Pancreas (tissue), 10 donors: Measurements from ENCODE around the gene PLAC8. TPM values are rescaled to one million over a fixed set of nuclear protein-coding genes. Genes with fewer than 3 reads are reported as not detected.
"Not testable (repeated sequence)": the region's sequence is repeated elsewhere in the genome, so short reads cannot be mapped to it uniquely, and the experiment has no call there.

ENCODE experiments used
- ATAC-seq, 4 donors: fragments of 200-7000 bp; cut with Tn5 transposase; one replicate each; pipeline versions ENCODE4 v1.8.0 to v1.9.1; 2020; ENCODE audit warnings: mild to moderate bottlenecking in 4 of 4, moderate library complexity in 4 of 4
- DNase-seq, 6 donors: peaks; one replicate each; pipeline ENCODE4 v3.0.0-alpha.2; 2020
- FAIRE-seq: peaks from 2 replicates; lab custom pipeline; 2012; peaks lifted over from hg19 to GRCh38; lab: Jason Lieb, UNC
- H3K27ac ChIP-seq, 4 donors: fragments of 200-600 bp; sonication (generic); 1 replicate in 3 of 4; 2 replicates in 1 of 4; pipeline versions ENCODE4 v1.5.0 to v1.8.0; 2020
- H3K27me3 ChIP-seq, 4 donors: fragments of 200-600 bp; one replicate each; pipeline ENCODE4 v1.8.0; 2021
- H3K36me3 ChIP-seq, 3 donors: fragments of 200-600 bp; sonication (generic) in 1 of 3; one replicate each; pipeline versions ENCODE4 v1.5.0 to v1.8.0; 2020 to 2021
- H3K4me1 ChIP-seq, 3 donors: fragments of 200-600 bp; one replicate each; pipeline ENCODE4 v1.8.0; 2021
- H3K4me3 ChIP-seq, 4 donors: fragments of 200-600 bp; sonication (generic) in 2 of 4; one replicate each; pipeline versions ENCODE4 v1.5.0 to v1.8.0; 2020 to 2021
- H3K9me3 ChIP-seq, 4 donors: fragments of 200-600 bp; one replicate each; pipeline ENCODE4 v1.8.0; 2021
- CTCF ChIP-seq, 4 donors: fragments of 200-600 bp; sonication (generic) in 3 of 4; IDR thresholded peaks; one replicate each; pipeline versions ENCODE4 v1.5.0 to v1.8.0; 2021; ENCODE audit warnings: antibody characterized with exemption in 4 of 4
- WGBS, 2 donors: extraction: QIAGEN DNeasy Blood & Tissue Kit; methylation state at CpG; one replicate each; pipeline ENCODE4 v1.1.7; 2013; 5-methylcytosine and 5-hydroxymethylcytosine counted together
- intact Hi-C, 3 donors: fragments of 100-400 bp; cut with DNase I; formaldehyde crosslinking; loops; one replicate each; pipeline versions ENCODE4 v1.11.1 to v1.14.2; 2022
- polyA plus RNA-seq, 2 donors: library from polyadenylated mRNA; stranded (reverse); fragments of 200-250 nt; gene quantifications; one replicate each; pipeline ENCODE4 v1.2.3, GENCODE V29; 2013
- total RNA-seq, 6 donors: library from RNA; stranded (reverse); fragmentation: NEBNext Ultra II Directional in 4 of 6; extraction: Animal tissue kit (Norgen Biotek cat#: 25700) in 4 of 6; gene quantifications; one replicate each; pipeline versions ENCODE4 v1.2.1 to v1.2.4, GENCODE V29; 2021 to 2023
- donor health status: healthy with polysubstance abuse.
- donor health status: DM: no; HTN: no; CAD: no; lungs with moderate emphysema.
- donor health status: DM: no; HTN: no; CAD: no.
- donor health status: control.
- donor health status: control.
- donor health status: Bipolar disorder and iron deficiency.
- donor health status: DM: yes; HTN: yes; CAD: no.
- donor health status: DM: no; HTN: no; CAD: no.
- donor health status: DM: no; HTN: no; CAD: no.
- donor health status: DM: yes; HTN: yes; CAD: no.

The PLAC8 gene
- total and polyA plus RNA-seq, 8 donors = 0.93 to 10.0 (median 2.1) TPM

DNA sequence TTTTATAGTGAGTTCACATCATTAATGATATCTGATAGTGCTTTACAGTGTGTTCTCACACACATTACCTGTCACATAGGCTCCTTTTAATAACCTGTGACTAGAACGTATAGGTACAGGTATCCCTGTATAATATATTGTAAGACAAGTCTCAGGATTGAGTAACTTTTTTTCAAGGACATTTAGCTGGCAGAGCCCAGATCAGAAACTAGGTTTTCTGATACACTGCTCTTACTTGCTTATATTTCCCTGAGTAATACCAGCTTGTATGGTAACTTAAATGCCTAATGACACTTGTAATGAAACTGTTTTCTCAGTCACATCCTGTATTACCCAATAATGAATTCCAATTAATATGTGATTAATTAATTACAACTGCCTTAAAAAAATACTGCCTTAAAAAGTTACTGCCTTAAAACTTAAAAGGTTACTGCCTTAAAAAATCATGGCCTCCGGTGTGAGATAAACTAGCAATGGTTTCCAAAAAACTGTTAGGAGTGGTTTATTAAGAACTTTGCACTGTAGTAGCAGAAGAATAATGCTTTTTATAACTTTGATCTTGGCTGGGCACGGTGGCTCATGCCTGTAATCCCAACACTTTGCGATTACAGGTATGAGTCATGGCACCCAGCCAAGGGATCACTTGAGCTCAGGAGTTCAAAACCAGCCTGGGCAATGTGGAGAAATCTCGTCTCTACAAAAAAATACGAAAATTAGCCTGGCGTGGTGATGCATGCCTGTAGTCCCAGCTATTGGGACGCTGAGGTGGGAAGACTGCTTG lies 67.6 kb downstream of the PLAC8 start:
- WGBS, 2 donors = 50 to 51% methylated on average over 8 of the region's 8 CpGs

GRCh38 chr4:83043801-83044407 lies 70.6 kb downstream of the PLAC8 start:
- H3K4me1 ChIP-seq = peaks cover 0 to 4% (median 4%) of the 10 kb centered on the region in 3 donors
- DNase-seq (no peak), ATAC-seq (no peak), FAIRE-seq (no peak)
- no peaks in the 10 kb centered on the region for H3K27me3 ChIP-seq
- intact Hi-C loops = no loop called here
- H3K4me3 ChIP-seq = no peak overlapping the region
- H3K27ac ChIP-seq = no peak overlapping the region
- WGBS, 2 donors = 96 to 97% methylated on average over 14 of the region's 14 CpGs
- no peaks in the 10 kb centered on the region for H3K9me3 ChIP-seq
- TF ChIP-seq CTCF (IDR thresholded peaks at IDR 0.05) = no peak
- H3K36me3 ChIP-seq = no peaks in the 10 kb centered on the region

More for the DNA sequence above, 67.6 kb downstream of the PLAC8 start:
- H3K27ac ChIP-seq = no peak overlapping the region
- no peak for DNase-seq
- intact Hi-C loops = no loop called here
- H3K36me3 ChIP-seq = peaks cover 0 to 4% (median 0%) of the 10 kb centered on the region in 3 donors
- no peak for TF ChIP-seq CTCF (IDR thresholded peaks at IDR 0.05)
- H3K27me3 ChIP-seq = no peaks in the 10 kb centered on the region
- H3K9me3 ChIP-seq = no peaks in the 10 kb centered on the region
- no peak for FAIRE-seq
- H3K4me3 ChIP-seq = no peak overlapping the region
- peaks cover 0 to 4% (median 4%) of the 10 kb centered on the region in 3 donors for H3K4me1 ChIP-seq
- peak in 2 of 4 donors; percentile 52 to 53 for ATAC-seq

GRCh38 chr4:83043157-83043556 lies 71.4 kb downstream of the PLAC8 start:
- FAIRE-seq, H3K27ac ChIP-seq, H3K4me3 ChIP-seq, H3K36me3 ChIP-seq, H3K4me1 ChIP-seq, H3K27me3 ChIP-seq, H3K9me3 ChIP-seq, intact Hi-C loops, DNase-seq, ATAC-seq: not testable (repeated sequence)
- 95 to 98% methylated on average over 2 of the region's 2 CpGs for WGBS, 2 donors

GRCh38 chr4:83040269-83040668 lies 74.3 kb downstream of the PLAC8 start:
- intact Hi-C loops = no loop called here
- H3K27ac ChIP-seq = no peak overlapping the region
- peaks cover 10 to 18% (median 15%) of the 10 kb centered on the region in 3 donors for H3K4me1 ChIP-seq
- no peaks in the 10 kb centered on the region for H3K9me3 ChIP-seq
- FAIRE-seq (no peak), DNase-seq (no peak), ATAC-seq (no peak)
- H3K36me3 ChIP-seq = no peaks in the 10 kb centered on the region
- H3K27me3 ChIP-seq = no peaks in the 10 kb centered on the region
- 78 to 83% methylated on average over 3 of the region's 3 CpGs for WGBS, 2 donors
- TF ChIP-seq CTCF (IDR thresholded peaks at IDR 0.05) = no peak
- no peak overlapping the region for H3K4me3 ChIP-seq

Other genes with a start within 250 kb of the PLAC8 start
- gene SEC31A, start 223.6 kb downstream of the PLAC8 start, total RNA-seq = 100 to 1,000 TPM; 149 to 205 (median 173) TPM
- 100 to 1,000 TPM; 123 to 135 TPM for gene SEC31A, start 223.6 kb downstream of the PLAC8 start, polyA plus RNA-seq
- 1 to 10 TPM; 1.8 to 3.5 (median 2.7) TPM for gene THAP9, start 214.0 kb downstream of the PLAC8 start, total RNA-seq
- gene THAP9, start 214.0 kb downstream of the PLAC8 start, polyA plus RNA-seq = 1 to 10 TPM; 1.7 to 2.7 TPM
- gene LIN54, start 103.9 kb downstream of the PLAC8 start, total RNA-seq = 1 to 10 TPM; 2.6 to 5.7 (median 3.7) TPM
- gene LIN54, start 103.9 kb downstream of the PLAC8 start, polyA plus RNA-seq = 1 to 10 TPM; 1.1 to 2.1 TPM
- 10 to 100 TPM in 5 of 6 donors, 1 to 10 TPM in 1; 9.0 to 16.3 (median 13.0) TPM for gene COPS4, start 79.5 kb downstream of the PLAC8 start, total RNA-seq
- gene COPS4, start 79.5 kb downstream of the PLAC8 start, polyA plus RNA-seq = 10 to 100 TPM in 1 of 2 donors, 1 to 10 TPM in 1; 9.7 to 23.2 TPM
- gene COQ2, start 170.1 kb upstream of the PLAC8 start, total RNA-seq = 1 to 10 TPM; 2.8 to 5.4 (median 3.9) TPM
- gene COQ2, start 170.1 kb upstream of the PLAC8 start, polyA plus RNA-seq = 1 to 10 TPM; 2.9 to 5.0 TPM
- gene HPSE, start 220.1 kb upstream of the PLAC8 start, total RNA-seq = 1 to 10 TPM in 2 of 6 donors, under 1 TPM in 4; 0.12 to 2.5 (median 0.70) TPM
- gene HPSE, start 220.1 kb upstream of the PLAC8 start, polyA plus RNA-seq = 1 to 10 TPM in 1 of 2 donors, under 1 TPM in 1; 0.38 to 1.5 TPM